Stomach (tissue), 9 donors: ENCODE results near the gene CAPN12. TPM values are rescaled to one million over a fixed set of nuclear protein-coding genes. Genes with fewer than 3 reads are reported as not detected.

Experiments
- DNase-seq, 2 donors: peaks; one replicate each; pipeline versions ENCODE4 v3.0.0 to v3.0.0-alpha.2; 2013 to 2019
- H3K27ac ChIP-seq, 5 donors: fragments of 200-600 bp in 4 of 5; sonication (generic) in 4 of 5; one replicate each; pipeline ENCODE4 v1.5.1; 2013 to 2019; ENCODE audit warnings: mild to moderate bottlenecking in 1 of 5, moderate library complexity in 1 of 5
- H3K27me3 ChIP-seq, 3 donors: fragments of 200-600 bp; sonication (generic); one replicate each; pipeline ENCODE4 v1.5.1; 2017 to 2019; ENCODE audit warnings: mixed run types in 1 of 3
- H3K36me3 ChIP-seq, 4 donors: fragments of 200-600 bp; sonication (generic); 1 replicate in 3 of 4; 2 replicates in 1 of 4; pipeline ENCODE4 v1.5.1; 2016 to 2019
- H3K4me1 ChIP-seq, 4 donors: fragments of 200-600 bp; sonication (generic); one replicate each; pipeline ENCODE4 v1.5.1; 2016 to 2019
- H3K4me3 ChIP-seq, 4 donors: fragments of 200-600 bp; sonication (generic) in 3 of 4; one replicate each; pipeline ENCODE4 v1.5.1; 2016 to 2019; ENCODE audit warnings: mild to moderate bottlenecking in 1 of 4
- H3K9me3 ChIP-seq, 4 donors: fragments of 200-600 bp; sonication (generic); one replicate each; pipeline ENCODE4 v1.5.1; 2016 to 2019
- EP300 ChIP-seq: sonication (generic); formaldehyde crosslinking; IDR thresholded peaks from one replicate; pipeline ENCODE4 v1.6.1; 2017; ENCODE audit warnings: antibody characterized with exemption
- POLR2A ChIP-seq, 4 donors: fragments of 450-650 bp; IDR thresholded peaks; one replicate each; pipeline ENCODE4 v1.6.1; 2016; ENCODE audit warnings: antibody characterized with exemption in 4 of 4, control low read depth in 2 of 4, mild to moderate bottlenecking in 1 of 4, moderate library complexity in 1 of 4
- POLR2AphosphoS5 ChIP-seq, 3 donors: sonication (generic); formaldehyde crosslinking; IDR thresholded peaks; one replicate each; pipeline ENCODE4 v1.6.1; 2016; ENCODE audit warnings: antibody characterized with exemption in 3 of 3
- WGBS, 5 donors: extraction: QIAGEN DNeasy Blood & Tissue Kit in 3 of 5; methylation state at CpG; one replicate each; pipeline versions ENCODE4 v1.1.5 to v1.1.7; 2013 to 2018; 5-methylcytosine and 5-hydroxymethylcytosine counted together
- intact Hi-C: fragments of 100-400 bp; cut with DNase I; formaldehyde crosslinking; loops from one replicate; pipeline ENCODE4 v1.15.1; 2023; ENCODE audit warnings: low total_unique reads
- polyA plus RNA-seq, 3 donors: library from polyadenylated mRNA; stranded (reverse); fragments of 200-250 nt; gene quantifications; one replicate each; pipeline ENCODE4 v1.2.3, GENCODE V29; 2013
- total RNA-seq, 5 donors: library from RNA; depleted of rRNA; stranded (reverse); fragments of >200 nt; gene quantifications; one replicate each; pipeline versions ENCODE4 v1.1.0 to v1.2.3, GENCODE V29; 2014 to 2016
- TF ChIP-seq, protein P1 (sequence below), 7 experiments: fragments of 450-650 bp in 4 of 7; fragments of 200-600 bp in 3 of 7; sonication (generic) in 3 of 7; IDR thresholded peaks; one replicate each; pipeline ENCODE4 v1.5.1; 2016 to 2019; ENCODE audit warnings: antibody characterized with exemption in 7 of 7, control low read depth in 2 of 7, mild to moderate bottlenecking in 1 of 7
- donor health status: healthy with polysubstance abuse.
- donor health status: Bipolar disorder and iron deficiency.
- donor health status: healthy.

Gene CAPN12
- total and polyA plus RNA-seq, 8 donors = 1.2 to 33.3 (median 5.6) TPM

DNA sequence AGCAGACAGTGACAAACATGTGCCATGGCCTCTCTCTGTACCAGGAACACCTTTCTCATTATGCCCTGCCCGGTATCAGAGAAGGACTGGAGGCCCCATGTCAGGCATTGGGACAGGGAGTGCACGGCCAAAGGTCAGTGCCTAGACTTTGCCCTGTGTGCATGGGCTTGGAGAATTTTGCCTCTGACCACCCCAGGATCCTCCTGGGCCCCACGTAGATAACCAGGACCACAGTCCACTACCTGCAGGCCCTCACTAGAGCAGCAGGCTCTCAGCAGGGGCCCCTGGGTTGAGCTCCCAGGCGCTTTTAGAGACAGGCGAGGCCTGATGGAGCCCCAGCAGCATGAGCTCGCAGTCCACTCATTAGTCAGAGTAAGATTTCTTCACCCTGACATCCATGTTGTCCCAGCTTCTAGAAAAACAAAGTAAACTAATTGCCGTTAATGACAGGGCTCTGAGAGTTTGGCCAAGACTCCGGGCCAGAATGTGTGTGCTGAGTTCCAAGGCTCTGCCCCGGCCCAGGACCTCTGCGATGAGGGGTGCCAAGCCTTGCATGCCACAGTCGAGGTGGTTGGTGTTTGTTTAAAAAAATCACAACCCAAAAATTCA, 42.7 kb downstream of the CAPN12 start:
- intact Hi-C loops = loop anchor here (10.0 kb wide), 1 partner anchor 47 kb away; no protein-coding TSS in a partner anchor
- 26 to 38% (median 30%) methylated on average over 10 to 11 of the region's 11 CpGs for WGBS, 5 donors
- Histone ChIP-seq H3K36me3 (peaks cover 53 to 84% (median 66%) of the 10 kb centered on the region in 4 donors), H3K27ac (peak overlapping the region; percentile 75 to 96 (median 82)), H3K9me3 (no peaks in the 10 kb centered on the region), H3K4me1 (peaks cover 63 to 96% (median 84%) of the 10 kb centered on the region in 4 donors), H3K27me3 (no peaks in the 10 kb centered on the region), H3K4me3 (no peak overlapping the region)
- peak in 1 of 2 donors; percentile 71 for DNase-seq
- TF ChIP-seq POLR2AphosphoS5 (IDR thresholded peaks at IDR 0.05) (peak in 2 of 3 donors; percentile 27 to 56), POLR2A (IDR thresholded peaks at IDR 0.05) (no peak)

DNA sequence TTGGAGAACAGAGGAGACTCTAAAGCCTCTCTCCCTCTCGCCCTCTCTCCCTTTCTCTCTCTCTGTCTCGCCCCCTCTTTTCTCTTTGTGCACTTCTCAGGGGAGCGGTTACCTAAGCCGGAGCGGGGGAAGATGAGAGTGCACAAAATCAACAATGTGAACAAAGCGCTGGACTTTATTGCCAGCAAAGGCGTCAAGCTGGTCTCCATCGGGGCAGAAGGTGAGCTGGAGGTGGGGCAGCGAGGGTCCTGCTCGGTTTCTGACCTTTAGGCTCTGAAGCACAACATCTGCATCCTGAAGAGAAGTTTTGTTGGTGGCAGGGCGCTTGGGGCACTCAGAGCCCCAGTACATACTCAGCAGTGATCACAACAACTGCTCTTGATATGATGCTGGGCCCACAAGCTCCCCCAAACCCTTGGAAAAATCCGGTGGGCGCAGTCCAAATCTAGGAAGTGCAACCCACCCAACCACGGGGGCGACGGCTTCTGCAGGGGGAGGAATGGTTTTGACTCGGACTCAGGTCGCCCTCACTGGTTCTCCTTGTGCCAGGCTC, 43.3 kb downstream of the CAPN12 start:
- intact Hi-C loops = loop anchor here (10.0 kb wide), 1 partner anchor 46 kb away; no protein-coding TSS in a partner anchor
- WGBS, 5 donors = 39 to 57% (median 47%) methylated on average over 14 to 18 of the region's 18 CpGs
- no peak overlapping the region for H3K4me3 ChIP-seq
- no peaks in the 10 kb centered on the region for H3K27me3 ChIP-seq
- peaks cover 62 to 96% (median 84%) of the 10 kb centered on the region in 4 donors for H3K4me1 ChIP-seq
- no peak for DNase-seq
- H3K9me3 ChIP-seq = no peaks in the 10 kb centered on the region
- H3K36me3 ChIP-seq = peaks cover 50 to 84% (median 63%) of the 10 kb centered on the region in 4 donors
- peak overlapping the region; percentile 75 to 96 (median 82) for H3K27ac ChIP-seq
- TF ChIP-seq, protein P1, sequence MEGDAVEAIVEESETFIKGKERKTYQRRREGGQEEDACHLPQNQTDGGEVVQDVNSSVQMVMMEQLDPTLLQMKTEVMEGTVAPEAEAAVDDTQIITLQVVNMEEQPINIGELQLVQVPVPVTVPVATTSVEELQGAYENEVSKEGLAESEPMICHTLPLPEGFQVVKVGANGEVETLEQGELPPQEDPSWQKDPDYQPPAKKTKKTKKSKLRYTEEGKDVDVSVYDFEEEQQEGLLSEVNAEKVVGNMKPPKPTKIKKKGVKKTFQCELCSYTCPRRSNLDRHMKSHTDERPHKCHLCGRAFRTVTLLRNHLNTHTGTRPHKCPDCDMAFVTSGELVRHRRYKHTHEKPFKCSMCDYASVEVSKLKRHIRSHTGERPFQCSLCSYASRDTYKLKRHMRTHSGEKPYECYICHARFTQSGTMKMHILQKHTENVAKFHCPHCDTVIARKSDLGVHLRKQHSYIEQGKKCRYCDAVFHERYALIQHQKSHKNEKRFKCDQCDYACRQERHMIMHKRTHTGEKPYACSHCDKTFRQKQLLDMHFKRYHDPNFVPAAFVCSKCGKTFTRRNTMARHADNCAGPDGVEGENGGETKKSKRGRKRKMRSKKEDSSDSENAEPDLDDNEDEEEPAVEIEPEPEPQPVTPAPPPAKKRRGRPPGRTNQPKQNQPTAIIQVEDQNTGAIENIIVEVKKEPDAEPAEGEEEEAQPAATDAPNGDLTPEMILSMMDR (IDR thresholded peaks at IDR 0.05) = no peak
- no peak for TF ChIP-seq EP300
- TF ChIP-seq POLR2AphosphoS5 (IDR thresholded peaks at IDR 0.05) = no peak
- TF ChIP-seq POLR2A (IDR thresholded peaks at IDR 0.05) = no peak

DNA sequence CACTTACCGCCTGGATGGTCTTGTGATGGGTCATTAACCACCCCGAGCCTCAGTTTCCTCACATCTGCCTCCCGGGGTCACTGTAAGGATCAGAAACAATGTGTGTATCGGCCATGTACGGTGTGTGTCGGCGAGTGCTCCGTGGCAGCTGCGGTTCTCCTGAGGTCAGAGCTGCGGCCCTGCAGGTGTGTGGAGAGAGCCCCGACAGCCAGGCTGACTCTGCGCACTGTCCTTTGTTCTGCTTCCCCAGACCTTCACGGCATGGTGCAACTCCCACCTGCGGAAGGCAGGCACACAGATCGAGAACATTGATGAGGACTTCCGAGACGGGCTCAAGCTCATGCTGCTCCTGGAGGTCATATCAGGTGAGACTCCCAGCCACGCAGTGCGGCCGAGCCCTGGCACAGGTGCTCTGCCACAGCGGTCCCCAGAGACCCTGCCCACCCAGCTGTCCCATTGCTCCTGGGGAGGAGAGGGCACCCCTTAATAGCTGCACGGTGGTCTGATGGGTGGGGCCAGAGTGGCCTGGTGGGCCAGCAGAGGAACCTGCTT, 43.8 kb downstream of the CAPN12 start:
- TF ChIP-seq, protein P1 (IDR thresholded peaks at IDR 0.05) = no peak
- no peak for TF ChIP-seq POLR2A (IDR thresholded peaks at IDR 0.05)
- TF ChIP-seq POLR2AphosphoS5 (IDR thresholded peaks at IDR 0.05) = no peak
- no peak for TF ChIP-seq EP300
- Histone ChIP-seq H3K27me3 (no peaks in the 10 kb centered on the region), H3K4me3 (no peak overlapping the region), H3K36me3 (peaks cover 47 to 82% (median 60%) of the 10 kb centered on the region in 4 donors), H3K27ac (peak overlapping the region; percentile 75 to 96 (median 82)), H3K9me3 (no peaks in the 10 kb centered on the region), H3K4me1 (peaks cover 67 to 96% (median 84%) of the 10 kb centered on the region in 4 donors)
- 56 to 78% (median 66%) methylated on average over 20 to 22 of the region's 22 CpGs for WGBS, 5 donors
- intact Hi-C loops = loop anchor here (10.0 kb wide), 1 partner anchor 46 kb away; no protein-coding TSS in a partner anchor
- DNase-seq = no peak

DNA sequence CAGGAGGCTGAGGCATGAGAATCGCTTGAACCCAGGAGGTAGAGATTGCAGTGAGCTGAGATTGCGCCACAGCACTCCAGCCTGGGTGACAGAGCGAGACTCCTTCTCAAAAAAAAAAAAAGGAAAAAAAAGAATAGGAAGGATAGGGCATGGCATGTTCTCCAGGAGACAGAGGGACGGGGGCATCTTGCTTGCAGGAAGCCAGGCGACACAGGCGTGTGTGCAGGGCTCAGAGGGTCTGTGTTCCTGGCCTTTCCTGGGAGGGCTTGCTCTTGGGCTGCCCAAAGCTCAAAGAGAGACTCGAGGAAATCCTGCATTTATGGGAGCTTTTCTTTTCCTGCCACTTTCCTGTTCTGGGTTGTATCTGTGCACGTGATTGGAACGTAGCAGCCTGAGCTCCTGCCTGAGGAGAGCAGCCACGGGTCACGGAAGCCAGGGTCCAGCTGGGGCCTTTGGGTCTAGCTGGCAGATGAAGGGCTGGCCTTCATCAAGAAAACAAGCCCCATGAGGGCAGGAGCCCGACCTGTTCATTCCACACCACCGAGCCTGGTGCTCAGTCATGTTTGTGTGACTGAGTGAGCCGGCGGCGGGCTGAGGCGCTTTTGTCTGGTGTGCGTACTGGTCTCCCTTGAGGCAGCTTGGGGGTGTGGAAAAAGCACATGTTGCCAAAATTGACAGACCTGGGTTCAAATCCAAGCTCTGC, 44.5 kb downstream of the CAPN12 start:
- TF ChIP-seq POLR2AphosphoS5 (IDR thresholded peaks at IDR 0.05) (no peak), EP300 (no peak), POLR2A (IDR thresholded peaks at IDR 0.05) (no peak)
- TF ChIP-seq, protein P1 (IDR thresholded peaks at IDR 0.05) = no peak
- H3K36me3 ChIP-seq = peaks cover 40 to 76% (median 53%) of the 10 kb centered on the region in 4 donors
- intact Hi-C loops = loop anchor here (10.0 kb wide), 1 partner anchor 45 kb away; no protein-coding TSS in a partner anchor

More for the DNA sequence above, 44.5 kb downstream of the CAPN12 start:
- Histone ChIP-seq H3K27ac (peak overlapping the region; percentile 75 to 96 (median 82)), H3K27me3 (no peaks in the 10 kb centered on the region), H3K9me3 (no peaks in the 10 kb centered on the region), H3K4me1 (peaks cover 74 to 96% (median 87%) of the 10 kb centered on the region in 4 donors), H3K4me3 (no peak overlapping the region)
- WGBS, 5 donors = 74 to 91% (median 89%) methylated on average over 15 to 18 of the region's 18 CpGs
- no peak for DNase-seq
